GM12865 (cell line): ENCODE measurements around the gene LBX2.

Experiments
- DNase-seq: peaks from one replicate; pipeline ENCODE4 v3.0.0; 2010; ENCODE audit warnings: low read depth
- H3K4me3 ChIP-seq: 2 replicates; pipeline ENCODE4 v1.5.1; 2011; ENCODE audit warnings: mild to moderate bottlenecking, low read depth, low read length, control low read depth
- CTCF ChIP-seq: IDR thresholded peaks from 2 replicates; pipeline ENCODE4 v1.5.1; 2011; ENCODE audit warnings: low read length, control low read depth, low read depth, inconsistent platforms; ENCODE audit not compliant: insufficient read depth; ENCODE audit errors: missing control alignments

LBX2 gene

DNA sequence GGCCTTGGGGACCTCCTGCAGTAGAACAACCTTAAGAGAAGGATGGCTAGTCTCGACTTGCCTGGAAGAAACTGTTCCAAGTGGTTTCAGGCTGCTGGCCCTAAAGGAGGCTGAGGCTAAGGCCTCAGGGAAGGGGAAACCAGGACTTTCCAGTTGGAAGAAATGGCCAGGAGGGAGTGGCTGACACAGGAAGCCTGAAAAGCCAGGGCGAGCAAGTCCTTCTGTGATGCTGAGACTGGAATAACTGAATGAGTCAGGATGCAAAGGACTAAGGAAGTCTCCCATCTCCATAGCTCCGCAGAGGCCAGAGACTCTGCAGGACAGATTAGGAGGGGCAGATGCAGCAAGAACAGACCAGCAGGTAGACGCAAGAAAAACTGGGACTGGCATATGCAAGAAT is 37.7 kb upstream of the LBX2 start:
- TF ChIP-seq CTCF, result no peak
- no peak overlapping the region for H3K4me3 ChIP-seq
- no peak for DNase-seq

DNA sequence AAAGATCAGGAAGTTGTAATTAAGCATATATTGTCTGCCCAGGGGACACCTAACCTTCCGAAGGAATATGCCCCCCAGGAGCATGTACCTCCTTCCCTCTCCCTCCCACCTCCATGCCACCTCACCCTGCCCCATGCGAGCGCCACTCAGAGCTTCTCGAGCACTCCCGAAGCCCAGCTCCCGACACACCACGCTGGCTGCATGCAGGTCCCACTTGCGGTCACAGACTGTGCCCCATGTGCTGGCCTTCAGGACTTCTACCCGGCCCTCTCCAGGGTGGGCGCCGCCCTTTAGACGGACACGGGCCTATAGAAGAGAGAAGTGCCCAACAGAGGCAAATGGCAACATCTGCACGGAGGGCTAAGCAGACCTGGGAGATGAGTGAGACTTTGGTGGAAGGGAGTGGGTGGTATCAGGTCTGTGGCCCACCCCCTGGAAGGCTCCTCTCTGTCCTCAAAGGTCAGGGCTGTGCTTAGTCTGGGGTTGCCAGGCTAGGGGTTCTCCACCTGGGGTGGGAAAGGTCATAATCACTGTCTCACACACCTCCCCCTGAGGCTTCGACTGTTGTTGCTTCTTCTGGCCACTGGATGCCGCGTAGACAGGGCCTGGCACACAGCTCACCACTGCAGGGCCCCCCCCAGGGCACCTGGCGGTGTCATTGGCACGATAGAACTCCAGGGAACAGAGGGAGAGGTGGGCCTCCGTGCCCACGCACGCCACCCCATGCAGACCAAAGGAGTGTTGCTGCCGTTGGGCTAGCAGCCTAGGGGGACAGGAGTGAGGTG is 37.0 kb upstream of the LBX2 start:
- no peak for DNase-seq
- no peak for TF ChIP-seq CTCF
- H3K4me3 ChIP-seq, result no peak overlapping the region

DNA sequence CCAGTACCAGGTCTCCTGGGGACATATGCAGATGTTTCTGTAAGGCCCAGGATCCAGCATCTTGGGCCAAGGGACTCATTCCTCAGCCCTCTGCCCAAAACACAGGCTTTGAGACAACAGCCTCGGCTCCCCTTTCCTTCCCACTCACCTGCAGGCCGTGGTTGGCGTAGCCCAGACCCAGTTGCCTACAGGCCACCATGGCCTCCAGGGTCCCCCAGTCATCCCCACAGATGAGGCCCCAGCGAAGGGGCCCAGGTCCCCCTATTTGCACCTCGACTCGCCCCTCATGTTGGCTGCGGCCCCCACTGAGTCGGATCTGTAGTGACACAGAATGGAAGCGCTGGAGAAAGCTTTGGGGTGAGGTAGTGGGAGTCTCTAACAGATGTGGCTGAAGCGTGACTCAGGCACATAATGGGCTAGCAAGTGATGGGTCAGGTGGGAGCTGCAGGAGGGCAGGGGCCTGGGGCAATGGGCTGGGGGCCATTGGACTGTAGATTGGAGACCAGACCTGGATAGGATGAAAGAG is 36.1 kb upstream of the LBX2 start:
- DNase-seq, result no peak
- no peak for TF ChIP-seq CTCF
- no peak overlapping the region for H3K4me3 ChIP-seq

DNA sequence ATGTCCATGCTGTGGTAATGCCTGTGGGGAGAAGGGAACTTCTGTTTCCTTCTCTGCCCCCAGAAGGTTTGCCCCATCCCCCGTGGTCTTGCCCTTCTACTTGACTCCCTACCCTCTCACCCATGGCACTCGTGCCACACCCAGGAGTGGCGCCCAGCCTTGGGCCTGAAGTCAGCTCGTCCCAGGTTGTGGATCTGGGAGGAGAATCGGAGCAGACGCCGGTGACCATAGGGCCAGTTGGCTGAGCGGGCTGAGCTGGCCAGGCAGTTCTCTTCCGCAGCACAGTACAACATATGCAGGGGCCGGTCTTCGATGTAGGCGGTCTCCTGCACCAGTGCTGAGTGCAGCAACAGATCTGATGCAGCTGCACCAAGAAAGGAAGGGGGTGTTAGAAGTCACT is 35.0 kb upstream of the LBX2 start:
- H3K4me3 ChIP-seq, result no peak overlapping the region
- DNase-seq, result no peak
- TF ChIP-seq CTCF, result no peak

DNA sequence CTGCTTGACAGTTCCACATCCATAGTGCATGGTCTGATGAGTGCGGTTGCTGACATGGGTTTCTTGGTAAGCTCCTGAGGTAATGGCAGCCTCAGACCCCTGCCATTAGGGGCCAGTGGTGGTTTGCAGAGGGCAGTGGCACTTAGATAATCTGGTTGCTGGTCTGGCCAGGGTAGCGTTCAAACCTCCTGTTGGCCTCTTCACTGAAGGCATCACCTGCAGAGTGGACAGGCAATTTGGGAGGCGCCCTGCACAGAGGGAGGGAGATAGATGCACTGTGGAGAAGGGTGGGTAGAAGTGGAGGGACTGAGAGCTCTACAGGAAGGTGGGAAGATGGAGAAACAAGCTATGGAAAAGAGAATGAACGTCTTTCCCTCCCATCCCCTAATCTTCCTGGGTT is 34.1 kb upstream of the LBX2 start:
- TF ChIP-seq CTCF, result no peak
- no peak overlapping the region for H3K4me3 ChIP-seq
- no peak for DNase-seq

GRCh38 chr2:74532222-74532621 is 32.8 kb upstream of the LBX2 start:
- no peak overlapping the region for H3K4me3 ChIP-seq
- DNase-seq, result peak; percentile 65
- TF ChIP-seq CTCF, result peak; percentile 22

DNA sequence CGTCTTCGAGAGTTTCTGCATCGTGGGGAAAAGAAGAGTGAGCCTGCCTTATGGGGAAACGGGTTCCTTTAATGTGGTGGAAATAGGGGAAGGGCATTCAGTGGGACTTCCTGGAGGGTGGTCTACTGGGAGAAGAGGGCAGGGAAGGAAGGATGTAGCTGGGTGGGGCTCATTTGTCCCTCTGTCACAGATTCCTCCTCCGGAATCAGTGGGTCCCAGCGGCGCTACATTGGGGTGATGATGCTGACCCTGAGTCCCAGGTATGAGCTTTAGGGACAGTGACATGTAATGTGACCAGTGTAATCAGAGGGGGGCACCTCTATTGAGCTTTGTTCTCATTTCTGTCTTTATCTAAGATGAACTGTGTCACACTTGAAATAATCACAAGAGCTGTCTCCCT is 32.3 kb upstream of the LBX2 start:
- no peak for TF ChIP-seq CTCF
- peak overlapping the region; percentile 95 for H3K4me3 ChIP-seq
- no peak for DNase-seq
